ENCODE measurements around the gene ARHGEF39.

- TF ChIP-seq POLR2A (IDR thresholded peaks at IDR 0.05; ENCODE audit: extremely low read depth, insufficient read length) (no peak), CTCF (IDR thresholded peaks at IDR 0.05; ENCODE audit: low read depth, low read length) (no peak), MYC (IDR thresholded peaks at IDR 0.05; ENCODE audit: low read depth, low read length) (no peak), MAX (IDR thresholded peaks at IDR 0.05; ENCODE audit: low read depth, low read length) (no peak)
These were observed 6.1 kb downstream of the ARHGEF39 start for GRCh38 chr9:35658968-35659220.
